Right forelimb (tissue), 1 donor: Measurements from ENCODE around the gene ADGRF5.
"Not testable (repeated sequence)": the region's sequence is repeated elsewhere in the genome, so short reads cannot be mapped to it uniquely, and the experiment has no call there.

Source experiments
- DNase-seq: peaks from one replicate; pipeline ENCODE4 v3.0.0-alpha.2; 2018

ADGRF5 gene

GRCh38 chr6:46893648-46894047, 28.1 kb downstream of the ADGRF5 start:
- no peak for DNase-seq

- no peak for DNase-seq
Measured at GRCh38 chr6:46891252-46891795, 30.4 kb downstream of the ADGRF5 start.

GRCh38 chr6:46888578-46888977, 33.2 kb downstream of the ADGRF5 start:
- no peak for DNase-seq

GRCh38 chr6:46888031-46888430, 33.7 kb downstream of the ADGRF5 start:
- no peak for DNase-seq

DNA sequence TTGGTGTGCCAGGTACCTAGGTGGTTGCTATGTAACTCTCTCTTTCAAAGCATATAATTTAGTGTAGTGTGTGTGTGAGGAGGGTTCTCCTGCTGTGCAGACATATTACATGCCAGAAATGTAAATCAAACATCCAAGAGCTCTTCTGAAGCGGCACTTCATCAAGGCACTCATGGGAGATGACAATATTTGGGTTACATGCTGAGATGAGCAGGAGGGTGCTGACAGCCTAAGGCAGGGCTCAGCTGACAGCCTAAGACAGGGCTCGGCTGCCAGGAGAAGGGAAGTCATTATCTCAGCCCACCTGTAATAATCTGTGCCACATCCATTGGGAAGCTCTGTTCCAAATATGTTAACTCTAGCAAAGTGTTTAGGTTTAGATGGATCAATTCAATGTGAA, 39.1 kb downstream of the ADGRF5 start:
- no peak for DNase-seq

DNA sequence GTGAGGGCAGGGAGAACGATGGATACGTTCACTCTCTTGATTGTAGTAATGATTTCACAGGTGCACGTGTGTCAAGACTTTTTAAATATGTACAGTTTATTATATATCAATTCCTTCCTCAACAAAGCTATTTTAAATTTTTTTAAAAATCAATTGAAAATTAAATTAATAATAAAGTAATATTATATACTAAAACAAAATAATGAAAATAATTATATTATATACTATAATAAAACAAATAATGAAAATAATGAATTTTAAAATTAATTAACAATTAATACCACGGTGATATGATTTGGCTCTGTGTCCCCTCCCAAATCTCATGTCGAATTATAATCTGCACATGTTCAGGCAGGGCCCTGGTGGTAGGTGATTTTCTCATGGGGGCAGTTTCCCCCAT, 42.7 kb downstream of the ADGRF5 start:
- no peak for DNase-seq

GRCh38 chr6:46876126-46876525, 45.6 kb downstream of the ADGRF5 start:
- DNase-seq = no peak

- DNase-seq = no peak
Measured at GRCh38 chr6:46867411-46867810, 54.3 kb downstream of the ADGRF5 start.

GRCh38 chr6:46865221-46865620, 56.5 kb downstream of the ADGRF5 start:
- no peak for DNase-seq

GRCh38 chr6:46863791-46864190, 57.9 kb downstream of the ADGRF5 start:
- no peak for DNase-seq

- no peak for DNase-seq
Measured at GRCh38 chr6:46862381-46862780, 59.4 kb downstream of the ADGRF5 start.

- not testable (repeated sequence) for DNase-seq
Measured at GRCh38 chr6:46855966-46856365, 65.8 kb downstream of the ADGRF5 start.

DNA sequence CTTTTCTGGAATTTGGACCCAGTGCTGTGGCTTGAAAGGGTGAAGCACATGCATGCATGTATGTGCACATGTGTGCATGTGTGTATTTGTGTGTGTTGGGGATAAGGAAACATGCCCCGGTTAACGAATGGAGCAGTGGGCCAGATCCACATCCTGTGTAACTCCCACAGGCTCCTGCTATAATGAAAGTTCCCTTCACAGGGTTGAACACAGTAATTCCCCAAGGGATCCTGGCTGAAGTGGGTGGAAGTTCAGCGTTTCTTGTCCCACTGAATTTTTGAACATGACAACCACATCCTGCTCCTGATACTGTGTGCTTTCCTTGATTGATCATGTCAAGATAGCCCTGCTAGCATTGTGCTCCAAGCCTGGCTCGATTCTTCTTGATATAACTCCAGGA, 70.2 kb downstream of the ADGRF5 start:
- not testable (repeated sequence) for DNase-seq

DNA sequence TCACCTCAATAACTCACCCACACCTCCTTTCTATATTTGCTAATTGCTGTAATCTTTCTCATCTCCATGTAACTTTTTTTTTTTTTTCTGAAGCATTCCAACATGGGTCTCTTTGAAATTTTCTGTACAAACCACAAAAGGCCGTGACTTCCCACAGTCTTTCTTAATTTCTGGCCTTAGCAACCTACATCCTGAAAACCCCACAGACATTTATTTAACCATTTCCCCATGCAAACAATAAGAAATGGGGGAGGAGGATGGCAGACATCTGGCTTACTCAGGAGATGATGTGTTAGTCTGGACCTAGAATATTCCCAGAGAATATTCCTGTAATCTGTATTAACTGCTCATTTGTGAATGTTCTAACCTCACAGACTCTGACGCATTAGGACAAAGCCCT, 70.9 kb downstream of the ADGRF5 start:
- no peak for DNase-seq

GRCh38 chr6:46849361-46849690, 72.4 kb downstream of the ADGRF5 start:
- no peak for DNase-seq

GRCh38 chr6:46848684-46849360, 72.9 kb downstream of the ADGRF5 start:
- peak; percentile 91 for DNase-seq

DNA sequence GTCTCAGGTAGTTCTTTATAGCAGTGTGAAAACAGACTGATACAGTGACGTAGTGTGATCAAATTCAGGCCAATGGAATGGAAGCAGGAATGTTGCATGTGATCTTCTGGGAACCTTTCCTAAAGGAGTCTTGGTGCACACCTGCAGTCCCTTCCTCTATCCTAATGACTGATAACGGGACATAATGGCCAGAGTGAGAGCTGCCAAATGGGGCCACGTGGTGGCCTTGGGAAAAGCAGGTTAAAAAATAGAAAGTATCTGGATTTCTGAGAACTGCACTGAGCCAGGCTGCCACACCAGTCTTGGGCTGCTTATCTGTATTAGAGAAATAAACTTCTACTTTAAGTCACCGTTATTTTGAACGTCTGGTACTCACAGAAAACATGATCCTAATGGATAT, 76.6 kb downstream of the ADGRF5 start:
- no peak for DNase-seq

DNA sequence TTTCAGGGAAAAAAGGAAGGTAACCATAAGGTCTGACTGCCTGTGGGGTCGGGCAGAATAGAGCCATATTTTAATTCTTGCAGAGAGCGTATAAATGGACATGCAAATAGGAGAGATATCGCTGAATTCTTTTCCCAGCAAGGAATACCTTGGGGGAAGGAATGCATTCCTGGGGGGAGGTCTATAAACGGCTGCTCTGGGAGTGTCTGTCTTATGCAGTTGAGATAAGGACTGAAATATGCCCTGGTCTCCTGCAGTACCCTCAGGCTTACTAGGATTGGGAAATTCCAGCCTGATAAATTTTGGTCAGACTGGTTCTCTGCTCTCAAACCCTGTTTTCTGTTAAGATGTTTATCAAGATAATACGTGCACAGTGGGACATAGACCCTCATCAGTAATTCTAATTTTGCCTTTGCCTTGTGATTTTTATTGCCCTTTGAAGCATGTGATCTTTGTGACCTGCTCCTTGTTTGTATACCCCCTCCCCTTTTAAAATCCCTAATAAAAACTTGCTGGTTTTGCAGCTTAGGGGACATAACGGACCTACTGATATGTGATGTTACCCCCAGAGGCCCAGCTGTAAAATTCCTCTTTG, 79.4 kb downstream of the ADGRF5 start:
- DNase-seq = not testable (repeated sequence)

DNA sequence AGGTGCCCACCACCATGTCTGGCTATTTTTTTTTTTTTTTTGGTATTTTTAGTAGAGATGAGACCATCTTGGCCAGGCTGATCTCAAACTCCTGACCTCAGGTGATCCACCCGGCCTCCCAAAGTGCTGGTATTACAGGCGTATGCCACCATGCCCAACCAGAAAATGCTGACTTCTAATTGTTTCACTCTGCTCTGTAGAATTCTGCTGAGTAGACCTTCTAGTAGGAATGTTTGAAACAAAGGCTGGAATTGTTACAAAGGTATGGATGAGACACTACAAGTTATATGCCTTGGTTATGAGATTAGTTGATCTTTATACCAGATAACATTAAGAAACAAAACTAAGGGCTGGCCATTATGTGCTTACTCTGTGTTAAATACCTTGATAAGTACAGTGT, 83.7 kb downstream of the ADGRF5 start:
- DNase-seq = no peak

DNA sequence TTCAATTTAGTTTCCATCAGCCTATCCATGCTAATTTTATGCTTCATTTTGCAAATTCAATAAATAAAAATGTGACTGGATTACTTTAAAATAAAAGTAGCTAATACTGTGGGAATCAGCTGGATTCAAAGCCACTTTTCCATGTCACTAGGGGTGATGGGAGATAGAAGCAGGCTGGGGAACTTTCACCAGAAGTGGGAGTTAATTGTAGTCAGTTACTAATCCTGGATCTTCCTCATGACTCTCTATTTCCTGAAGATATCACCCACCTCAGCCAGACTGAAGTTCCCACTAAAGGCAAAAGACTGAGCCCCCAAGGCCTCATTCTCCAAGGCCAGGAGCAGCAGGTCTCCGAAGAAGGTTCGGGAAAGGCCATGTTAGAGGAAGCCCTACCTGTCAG, 86.7 kb downstream of the ADGRF5 start:
- DNase-seq = not testable (repeated sequence)

DNA sequence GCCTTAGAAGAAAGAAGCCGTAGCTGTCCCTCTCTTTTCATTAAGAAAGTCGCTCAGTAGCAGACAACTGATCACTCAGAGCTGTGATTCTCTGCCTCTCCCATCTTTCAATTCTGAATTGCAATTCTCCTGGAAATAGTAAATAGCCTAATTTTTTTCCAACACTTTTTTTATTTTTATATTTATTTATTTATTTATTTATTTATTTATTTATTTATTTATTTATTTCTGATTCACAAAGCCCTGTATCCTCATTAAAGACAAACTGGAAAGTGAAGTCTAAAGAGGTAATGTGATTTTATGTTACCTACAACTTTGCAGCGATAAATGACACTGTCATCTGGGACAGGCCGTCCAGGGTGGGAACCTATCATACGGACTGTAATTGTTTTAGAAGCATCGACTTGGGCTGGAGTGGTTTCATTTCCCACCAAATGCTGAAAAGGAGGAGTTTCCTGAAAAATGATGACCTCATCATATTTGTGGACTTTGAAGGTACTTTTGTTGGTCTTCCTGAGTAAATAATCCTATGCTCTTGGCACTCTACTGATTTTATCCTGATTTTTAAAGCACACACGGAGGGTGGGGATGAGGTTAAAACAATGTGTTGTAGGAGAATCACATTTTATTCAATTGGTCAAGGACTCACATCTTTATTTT, 87.4 kb downstream of the ADGRF5 start:
- DNase-seq = not testable (repeated sequence)

- no peak for DNase-seq
Measured at GRCh38 chr6:46832816-46833215, 88.9 kb downstream of the ADGRF5 start.

DNA sequence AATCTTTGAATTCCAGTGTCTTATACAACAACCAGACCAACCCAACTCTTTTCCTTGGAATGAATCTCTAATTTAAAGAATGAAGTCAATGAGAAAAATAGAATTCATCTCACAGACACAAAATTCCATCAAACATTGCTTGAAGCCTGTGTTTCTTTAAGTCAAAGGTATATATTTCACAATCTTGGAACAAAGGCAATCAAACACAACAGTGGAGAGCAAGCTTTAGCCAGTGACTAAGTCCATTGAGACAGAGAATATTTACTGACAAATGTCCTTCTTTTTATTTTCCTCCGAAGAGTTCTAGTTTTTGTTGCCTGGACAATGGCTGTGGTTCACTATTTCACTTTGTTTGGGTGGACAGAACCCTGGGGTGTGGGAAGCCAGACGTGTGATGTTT, 92.8 kb downstream of the ADGRF5 start:
- DNase-seq = no peak

DNA sequence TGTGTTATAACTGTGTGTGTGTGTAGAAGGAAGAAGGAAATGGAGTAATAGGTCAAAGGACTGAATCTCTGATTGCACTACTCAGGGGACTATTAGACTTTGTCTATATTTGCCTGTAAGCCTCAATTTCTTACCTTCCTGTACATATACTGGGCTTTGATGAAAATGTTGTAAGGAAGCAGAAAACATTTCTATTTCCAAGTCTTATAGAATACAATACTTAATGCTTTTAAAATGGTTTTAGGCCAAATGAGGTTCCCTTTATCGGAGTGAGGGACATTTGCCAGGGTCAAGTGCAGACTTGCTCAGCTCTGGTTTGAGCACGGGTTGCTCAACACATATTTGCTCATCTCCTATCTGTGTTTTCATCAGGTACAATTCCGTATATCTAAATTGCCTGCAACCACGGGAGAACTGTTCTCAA, 100.3 kb downstream of the ADGRF5 start:
- DNase-seq = no peak
